GM18868 (cell line): ENCODE data around the gene ALG12.

ENCODE experiments used
- ATAC-seq: cut with Tn5 transposase; IDR thresholded peaks from one replicate; pipeline ENCODE4 v1.9.1; 2021; ENCODE audit warnings: mild to moderate bottlenecking, moderate library complexity; ENCODE audit not compliant: unreplicated experiment

Gene ALG12

DNA sequence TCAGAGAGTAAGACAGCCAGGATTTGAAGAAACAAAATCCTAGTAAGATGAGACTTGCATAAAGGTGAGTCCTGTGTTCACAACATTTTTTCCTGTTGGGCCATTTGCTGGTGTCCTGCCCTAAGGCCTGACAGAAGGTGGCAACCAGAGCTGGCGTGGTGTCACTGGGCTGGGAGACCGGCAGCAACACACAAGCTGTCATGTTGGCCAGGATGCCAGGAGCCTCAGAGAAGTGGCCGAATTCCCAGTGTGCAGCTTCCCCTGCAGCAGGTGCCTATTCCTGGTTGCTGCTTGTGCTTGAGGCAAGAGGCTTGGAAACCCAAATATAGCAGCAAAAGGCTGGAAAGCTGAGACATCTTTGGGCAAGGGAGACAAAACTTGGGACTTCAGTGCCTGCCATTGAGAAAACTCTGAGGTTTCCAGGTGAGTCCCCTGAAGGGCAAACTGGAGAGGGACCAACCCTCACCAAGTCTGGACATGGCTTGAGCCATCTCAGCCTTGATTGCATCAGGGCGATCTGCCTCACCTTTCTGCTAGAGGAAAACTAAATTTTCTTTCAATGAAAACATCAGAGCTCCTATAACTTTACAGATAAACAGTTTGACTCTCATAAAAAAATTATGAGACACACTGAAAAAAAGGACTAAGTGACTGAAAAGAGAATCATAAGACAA, 25.9 kb downstream of the ALG12 start:
- no peak for ATAC-seq

- ATAC-seq, result no peak
Observed at GRCh38 chr22:49889071-49889470, 29.2 kb downstream of the ALG12 start.

DNA sequence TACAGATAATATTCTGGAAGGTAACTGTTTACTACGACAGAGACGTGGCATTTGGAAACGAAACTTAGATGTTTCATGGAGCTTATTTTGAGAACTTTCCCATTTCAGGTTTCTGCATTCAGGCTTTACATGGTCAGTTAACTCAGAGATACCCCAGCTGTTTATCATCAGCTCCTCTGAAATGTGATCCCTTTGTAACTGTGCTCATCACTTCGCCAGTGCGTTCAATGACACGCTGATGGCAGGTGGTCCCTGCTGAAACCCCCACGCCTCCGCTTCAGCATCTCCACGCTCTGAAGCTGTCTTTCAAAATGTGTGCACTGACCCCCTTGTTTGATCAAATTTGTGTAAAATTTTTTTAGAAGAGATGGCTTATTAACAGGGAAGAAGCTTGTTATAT, 30.5 kb downstream of the ALG12 start:
- no peak for ATAC-seq

GRCh38 chr22:49887064-49887451, 31.2 kb downstream of the ALG12 start:
- no peak for ATAC-seq

- no peak for ATAC-seq
Observed at GRCh38 chr22:49886346-49887063, 31.7 kb downstream of the ALG12 start.

GRCh38 chr22:49885881-49886280, 32.4 kb downstream of the ALG12 start:
- no peak for ATAC-seq

DNA sequence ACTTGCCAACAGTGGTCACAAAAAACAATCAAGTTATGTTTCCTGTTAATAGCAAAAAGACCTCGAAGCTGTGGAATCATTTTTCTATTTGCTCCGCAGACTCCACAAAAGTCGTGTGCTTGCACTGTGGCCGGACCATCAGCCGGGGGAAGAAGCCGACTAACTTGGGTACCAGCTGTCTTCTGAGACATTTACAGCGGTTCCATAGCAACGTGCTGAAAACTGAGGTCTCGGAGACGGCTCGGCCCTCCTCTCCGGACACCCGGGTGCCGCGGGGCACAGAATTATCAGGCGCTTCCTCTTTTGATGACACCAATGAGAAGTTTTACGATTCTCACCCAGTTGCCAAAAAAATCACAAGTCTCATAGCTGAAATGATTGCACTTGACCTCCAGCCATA, 33.0 kb downstream of the ALG12 start:
- no peak for ATAC-seq

GRCh38 chr22:49884503-49885260, 33.6 kb downstream of the ALG12 start:
- ATAC-seq, result no peak

- ATAC-seq, result no peak
Observed at GRCh38 chr22:49884075-49884474, 34.2 kb downstream of the ALG12 start.

DNA sequence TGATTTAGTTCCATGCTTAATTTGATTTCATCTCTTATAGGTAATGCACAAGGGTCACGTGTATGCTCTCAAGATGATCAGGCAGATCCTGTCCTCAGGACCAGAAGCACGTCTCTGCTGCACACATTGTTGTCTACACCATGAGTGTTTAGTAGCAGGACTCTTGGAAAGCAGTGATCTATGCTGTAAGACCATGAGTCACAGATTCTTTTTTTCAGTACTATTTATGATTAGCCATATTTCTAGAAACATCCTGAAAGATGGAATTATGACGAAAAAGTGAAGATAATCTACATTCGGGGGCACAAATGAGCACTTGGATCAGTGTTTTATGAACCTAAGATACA, 35.0 kb downstream of the ALG12 start:
- no peak for ATAC-seq

DNA sequence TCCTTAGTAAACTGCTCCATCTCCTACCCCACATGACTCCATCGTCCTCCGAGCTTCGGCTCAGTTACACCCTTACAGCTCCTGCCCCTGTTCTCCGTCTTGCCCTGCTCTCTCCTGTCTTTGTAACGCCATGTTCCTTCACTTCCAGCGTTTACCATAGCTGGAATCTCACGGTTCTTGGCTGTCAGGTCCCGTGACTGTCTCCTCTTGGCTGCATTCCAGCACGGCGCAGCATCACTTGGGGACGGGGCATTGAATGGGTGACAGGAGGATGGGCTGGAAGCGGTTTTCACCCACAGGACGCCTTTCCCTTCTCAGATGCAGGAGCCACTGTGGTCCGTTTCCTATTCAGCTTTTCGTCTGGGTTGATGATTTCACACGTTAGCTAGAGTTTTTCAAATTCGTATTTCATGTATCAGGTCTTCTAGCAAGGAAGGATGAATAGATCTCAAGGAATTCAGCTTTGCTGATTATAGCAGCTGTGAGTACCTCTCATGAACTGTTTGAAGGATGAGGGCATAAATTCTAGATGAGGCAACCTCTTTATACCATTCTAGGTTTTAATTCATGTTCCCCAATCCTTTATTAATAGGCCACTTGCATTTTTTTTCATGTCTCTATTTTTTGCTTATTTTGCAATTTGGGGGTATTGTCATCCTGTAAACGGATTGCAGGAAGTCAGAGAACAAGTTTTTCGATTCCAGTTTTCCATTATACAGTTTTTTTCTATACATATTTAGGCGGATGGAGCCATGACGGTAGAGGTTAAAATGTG, 35.5 kb downstream of the ALG12 start:
- no peak for ATAC-seq

DNA sequence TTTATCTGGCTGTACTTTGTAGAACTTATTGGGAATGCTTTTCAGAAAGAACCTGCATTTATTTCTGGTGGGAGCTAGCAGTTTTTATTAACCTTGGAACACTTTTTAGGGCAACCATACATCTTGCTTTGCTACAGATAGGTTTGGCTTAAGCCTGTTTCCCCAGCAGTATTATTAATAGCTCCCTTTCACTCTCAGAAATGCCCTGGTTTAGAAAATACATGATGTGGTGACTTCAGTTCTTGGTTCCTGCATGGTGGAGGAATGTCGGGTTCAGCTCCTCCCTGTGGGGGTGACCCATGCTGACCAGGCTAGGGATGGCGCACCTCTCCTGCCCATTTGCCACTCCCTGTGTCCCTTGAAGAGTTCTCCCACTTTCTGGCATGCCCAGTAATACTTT, 36.4 kb downstream of the ALG12 start:
- ATAC-seq, result no peak

GRCh38 chr22:49880281-49880680, 38.0 kb downstream of the ALG12 start:
- no peak for ATAC-seq

- no peak for ATAC-seq
Observed at GRCh38 chr22:49879871-49880270, 38.4 kb downstream of the ALG12 start.

GRCh38 chr22:49878206-49878605, 40.0 kb downstream of the ALG12 start:
- ATAC-seq, result no peak

DNA sequence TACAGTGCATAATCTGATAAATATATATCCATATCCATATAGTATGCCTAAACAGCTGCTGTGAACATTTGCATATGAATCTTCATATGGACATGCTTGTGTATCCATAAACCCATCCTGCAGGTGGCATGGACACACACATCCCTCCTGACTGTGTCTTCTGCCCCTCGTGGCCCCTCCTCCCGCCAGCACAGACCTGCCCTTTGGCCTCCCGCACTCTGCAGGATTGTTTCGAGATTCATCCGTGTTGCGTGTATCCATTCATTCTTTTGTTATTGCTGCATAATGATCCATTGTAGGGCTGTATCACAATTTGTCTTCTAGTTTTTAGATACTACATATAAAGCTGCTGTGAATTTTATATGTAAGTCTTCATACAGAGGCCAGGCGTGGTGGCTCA, 40.6 kb downstream of the ALG12 start:
- ATAC-seq, result no peak

- no peak for ATAC-seq
Observed at GRCh38 chr22:49873228-49873940, 44.9 kb downstream of the ALG12 start.

DNA sequence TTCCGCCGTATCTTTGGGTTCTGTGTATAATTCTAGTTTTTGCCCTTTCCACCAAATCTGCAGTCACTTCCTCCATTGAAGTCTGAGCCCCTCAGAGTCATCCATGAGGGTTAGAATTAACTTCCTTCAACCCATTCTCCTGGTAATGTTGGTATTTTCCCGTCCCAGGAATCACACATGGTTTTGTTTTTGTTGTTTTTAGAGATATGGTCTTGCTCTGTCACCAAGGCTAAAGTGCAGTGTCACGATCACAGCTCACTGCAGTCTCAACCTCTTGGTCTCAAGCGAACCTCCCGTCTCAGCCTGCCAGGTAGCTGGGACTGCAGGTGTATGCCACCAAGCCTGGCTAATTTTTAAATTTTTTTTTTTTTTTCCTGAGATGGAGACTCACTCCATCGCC, 45.9 kb downstream of the ALG12 start:
- ATAC-seq, result no peak

DNA sequence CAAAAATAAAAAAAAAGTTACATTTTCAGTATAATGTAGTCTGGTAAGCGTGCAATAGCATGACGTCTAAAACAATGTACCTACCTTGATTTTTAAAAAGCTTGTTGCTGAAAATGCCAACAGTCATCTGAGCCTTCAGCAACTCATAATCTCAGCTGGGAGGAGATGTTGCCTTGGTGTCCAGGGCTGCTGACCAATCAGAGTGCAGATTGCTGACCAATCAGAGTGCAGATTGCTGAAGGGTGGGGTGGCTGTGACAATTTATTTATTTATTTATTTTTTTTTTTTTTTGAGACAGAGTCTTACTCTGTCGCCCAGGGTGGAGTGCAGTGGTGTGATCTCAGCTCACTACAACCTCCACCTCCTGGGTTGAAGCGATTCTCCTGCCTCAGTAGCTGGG, 46.8 kb downstream of the ALG12 start:
- no peak for ATAC-seq

DNA sequence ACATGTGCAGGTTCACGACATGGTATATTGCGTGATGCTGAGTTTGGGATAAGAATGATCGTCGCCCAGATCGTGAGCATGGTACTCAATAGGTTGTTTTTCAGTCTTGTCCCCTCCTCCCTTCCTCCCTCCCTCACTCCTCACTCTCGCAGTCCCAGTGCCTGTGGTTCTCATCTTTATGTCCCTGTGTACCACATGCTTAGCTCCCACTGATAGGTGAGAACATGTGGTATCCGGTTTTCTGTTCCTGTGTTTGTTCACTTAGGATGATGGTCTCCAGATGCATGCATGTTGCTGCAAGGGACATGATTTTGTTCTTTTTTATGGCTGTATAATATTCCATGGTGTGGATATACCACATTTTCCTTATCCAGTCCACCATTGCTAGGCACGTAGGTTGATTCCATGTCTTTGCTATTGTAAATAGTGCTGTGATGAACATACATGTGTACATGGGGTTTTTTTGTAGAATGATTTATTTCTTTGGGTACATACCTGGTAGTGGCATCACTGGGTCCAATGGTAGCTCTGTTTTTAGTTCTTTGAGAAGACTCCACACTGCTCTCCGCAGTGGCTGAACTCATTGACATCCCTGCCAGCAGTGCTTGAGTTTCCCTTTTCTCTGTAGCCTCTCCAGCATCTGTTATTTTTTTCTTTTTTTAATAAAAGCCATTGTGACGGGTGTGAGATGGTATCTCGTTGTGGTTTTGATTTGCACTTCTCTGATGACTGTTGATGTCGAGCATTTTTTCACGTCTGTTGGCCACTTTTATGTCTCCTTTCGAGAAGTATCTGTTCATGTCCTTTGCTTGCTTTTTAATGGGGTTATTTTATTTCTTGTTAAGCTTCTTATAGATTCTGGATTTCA, 48.2 kb downstream of the ALG12 start:
- no peak for ATAC-seq
